Rectal smooth muscle tissue (tissue), 1 donor: ENCODE data around the gene SP1.
"Not testable (repeated sequence)": the region's sequence is repeated elsewhere in the genome, so short reads cannot be mapped to it uniquely, and the experiment has no call there.

Experiments used
- H3K27ac ChIP-seq: one replicate; pipeline ENCODE4 v1.7.0; 2013; ENCODE audit warnings: low read depth, low read length, inconsistent platforms
- H3K27me3 ChIP-seq: one replicate; pipeline ENCODE4 v1.7.0; 2013; ENCODE audit warnings: low read length; ENCODE audit not compliant: control insufficient read depth, insufficient read depth
- H3K36me3 ChIP-seq: one replicate; pipeline ENCODE4 v1.7.0; 2013; ENCODE audit warnings: low read length; ENCODE audit not compliant: control insufficient read depth, insufficient read depth
- H3K4me1 ChIP-seq: one replicate; pipeline ENCODE4 v1.7.0; 2013; ENCODE audit warnings: low read length; ENCODE audit not compliant: control insufficient read depth, insufficient read depth
- H3K4me3 ChIP-seq: one replicate; pipeline ENCODE4 v1.7.0; 2013; ENCODE audit warnings: low read length
- H3K9ac ChIP-seq: one replicate; pipeline ENCODE4 v1.7.0; 2013; ENCODE audit warnings: low read length

SP1 gene

DNA sequence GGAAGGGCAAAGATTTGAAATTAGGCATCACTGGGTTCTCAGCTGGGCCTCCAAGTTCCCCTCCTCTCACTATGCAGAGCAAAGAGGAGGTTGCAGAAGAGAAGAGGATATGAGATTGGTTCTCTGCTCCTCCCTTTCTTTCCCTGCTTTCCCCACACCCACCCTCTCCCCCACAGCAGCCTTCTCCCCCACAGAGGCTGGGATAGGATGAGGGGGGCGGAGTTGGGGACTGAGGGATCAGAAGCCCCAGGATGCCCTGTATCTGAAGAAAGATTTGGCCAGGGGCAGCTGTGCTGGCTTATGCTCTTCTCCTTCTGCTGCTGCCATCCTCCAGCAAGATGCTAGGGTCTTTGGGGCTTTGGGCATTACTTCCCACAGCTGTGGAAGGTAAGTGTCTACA, 43.6 kb downstream of the SP1 start, which contains the start of gene AMHR2:
Gene AMHR2, plus strand, starts transcription at position 259 of the 400 bp plus-strand sequence. Its CDS starts 80 bp downstream, at position 339.
- Histone ChIP-seq H3K27me3 (no peaks in the 10 kb centered on the region), H3K4me3 (no peak within 1 kb of the TSS), H3K36me3 (no peaks in the 10 kb centered on the region), H3K9ac (no peak within 1 kb of the TSS), H3K27ac (no peak within 1 kb of the TSS), H3K4me1 (peaks cover 4% of the 10 kb centered on the region)

- Histone ChIP-seq H3K27me3 (no peaks in the 10 kb centered on the region), H3K9ac (no peak overlapping the region), H3K4me3 (no peak overlapping the region), H3K27ac (no peak overlapping the region), H3K4me1 (peaks cover 4% of the 10 kb centered on the region), H3K36me3 (no peaks in the 10 kb centered on the region)
Measured at GRCh38 chr12:53424626-53425514, 44.9 kb downstream of the SP1 start.

DNA sequence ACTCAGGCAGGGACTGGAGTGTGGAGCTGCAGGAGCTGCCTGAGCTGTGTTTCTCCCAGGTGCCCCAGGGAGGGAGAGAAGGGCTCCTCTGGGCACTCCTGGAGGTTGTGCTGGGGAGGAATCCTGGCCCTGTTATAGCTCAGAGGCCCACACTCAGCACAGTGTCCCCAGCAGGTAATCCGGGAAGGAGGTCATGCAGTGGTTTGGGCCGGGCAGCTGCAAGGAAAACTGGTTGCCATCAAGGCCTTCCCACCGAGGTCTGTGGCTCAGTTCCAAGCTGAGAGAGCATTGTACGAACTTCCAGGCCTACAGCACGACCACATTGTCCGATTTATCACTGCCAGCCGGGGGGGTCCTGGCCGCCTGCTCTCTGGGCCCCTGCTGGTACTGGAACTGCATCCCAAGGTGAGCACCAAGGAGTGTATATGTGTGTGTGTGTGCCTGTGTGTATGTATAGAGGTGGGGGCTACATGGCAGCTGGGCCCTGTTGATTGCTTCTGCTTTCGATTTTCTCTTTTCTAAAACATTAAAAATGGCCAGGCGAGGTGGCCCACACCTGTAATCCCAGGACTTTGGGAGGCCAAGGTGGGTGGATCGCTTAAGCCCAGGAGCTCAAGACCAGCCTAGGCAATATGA, 45.7 kb downstream of the SP1 start:
- Histone ChIP-seq H3K4me1 (peaks cover 4% of the 10 kb centered on the region), H3K27me3 (no peaks in the 10 kb centered on the region), H3K9ac (no peak overlapping the region), H3K4me3 (no peak overlapping the region), H3K36me3 (no peaks in the 10 kb centered on the region), H3K27ac (no peak overlapping the region)

- Histone ChIP-seq H3K4me1 (no peaks in the 10 kb centered on the region), H3K36me3 (no peaks in the 10 kb centered on the region), H3K27ac (no peak overlapping the region), H3K9ac (no peak overlapping the region), H3K4me3 (no peak overlapping the region), H3K27me3 (no peaks in the 10 kb centered on the region)
Measured at GRCh38 chr12:53427905-53428594, 48.1 kb downstream of the SP1 start.

GRCh38 chr12:53428741-53429140, 48.8 kb downstream of the SP1 start:
- H3K27me3 ChIP-seq: no peaks in the 10 kb centered on the region
- H3K36me3 ChIP-seq: no peaks in the 10 kb centered on the region
- H3K4me3 ChIP-seq: no peak overlapping the region
- no peaks in the 10 kb centered on the region for H3K4me1 ChIP-seq
- H3K9ac ChIP-seq: no peak overlapping the region
- no peak overlapping the region for H3K27ac ChIP-seq

GRCh38 chr12:53430116-53430515, 50.1 kb downstream of the SP1 start:
- Histone ChIP-seq H3K36me3 (no peaks in the 10 kb centered on the region), H3K27me3 (no peaks in the 10 kb centered on the region), H3K27ac (no peak overlapping the region), H3K4me3 (no peak overlapping the region), H3K4me1 (no peaks in the 10 kb centered on the region), H3K9ac (no peak overlapping the region)

- H3K36me3 ChIP-seq: no peaks in the 10 kb centered on the region
- H3K27me3 ChIP-seq: no peaks in the 10 kb centered on the region
- no peak overlapping the region for H3K4me3 ChIP-seq
- no peaks in the 10 kb centered on the region for H3K4me1 ChIP-seq
- H3K27ac ChIP-seq: no peak overlapping the region
- no peak overlapping the region for H3K9ac ChIP-seq
Measured at GRCh38 chr12:53431187-53431586, 51.2 kb downstream of the SP1 start.

GRCh38 chr12:53435326-53435725, 55.4 kb downstream of the SP1 start:
- H3K27ac ChIP-seq, H3K27me3 ChIP-seq, H3K4me1 ChIP-seq, H3K4me3 ChIP-seq, H3K9ac ChIP-seq, H3K36me3 ChIP-seq: not testable (repeated sequence)

- H3K27ac ChIP-seq, H3K4me3 ChIP-seq, H3K4me1 ChIP-seq, H3K9ac ChIP-seq, H3K27me3 ChIP-seq, H3K36me3 ChIP-seq: not testable (repeated sequence)
Measured at GRCh38 chr12:53439582-53439981, 59.6 kb downstream of the SP1 start.

GRCh38 chr12:53441040-53441833, 61.3 kb downstream of the SP1 start, which contains the start of gene PRR13:
Gene PRR13 (plus strand): TSS chr12:53441734. CDS start chr12:53442715, 981 bp downstream.
- Histone ChIP-seq H3K36me3 (no peaks in the 10 kb centered on the region), H3K9ac (peak within 1 kb of the TSS; percentile 88), H3K27me3 (no peaks in the 10 kb centered on the region), H3K4me3 (peak within 1 kb of the TSS; percentile 91), H3K27ac (peak within 1 kb of the TSS; percentile 87), H3K4me1 (peaks cover 6% of the 10 kb centered on the region)

- H3K4me3 ChIP-seq: no peak overlapping the region
- no peak overlapping the region for H3K27ac ChIP-seq
- H3K36me3 ChIP-seq: peaks cover 3% of the 10 kb centered on the region
- no peak overlapping the region for H3K9ac ChIP-seq
- H3K27me3 ChIP-seq: no peaks in the 10 kb centered on the region
- H3K4me1 ChIP-seq: peaks cover 6% of the 10 kb centered on the region
Measured at GRCh38 chr12:53443955-53444354, 64.0 kb downstream of the SP1 start.
